MM.1S (cell line): ENCODE data around the gene TMEM273.
A peak's percentile ranks its signal among the peaks of the same experiment; 100 is the strongest.

ENCODE experiments used
- DNase-seq: peaks from one replicate; pipeline ENCODE4 v3.0.0-alpha.2; 2015
- H2AFZ ChIP-seq: fragments of 300-600 bp; sonication (generic); 2 replicates; pipeline ENCODE4 v1.6.0; 2016; ENCODE audit warnings: antibody characterized with exemption, low read length
- H3F3A ChIP-seq: fragments of 300-600 bp; sonication (generic); 2 replicates; pipeline ENCODE4 v1.6.1; 2016; ENCODE audit warnings: mild to moderate bottlenecking, antibody characterized with exemption, low read length, moderate library complexity, mixed read lengths; ENCODE audit not compliant: insufficient read depth
- H3K27ac ChIP-seq: fragments of 300-600 bp; sonication (generic); 2 replicates; pipeline ENCODE4 v1.5.1; 2016; ENCODE audit warnings: mild to moderate bottlenecking, low read length
- H3K27me3 ChIP-seq: fragments of 300-600 bp; sonication (generic); replicated peaks from 2 replicates; pipeline ENCODE4 v1.6.0; 2016; ENCODE audit warnings: low read length; ENCODE audit not compliant: insufficient read depth
- H3K36me3 ChIP-seq: fragments of 300-600 bp; sonication (generic); replicated peaks from 2 replicates; pipeline ENCODE4 v1.6.1; 2016; ENCODE audit warnings: mild to moderate bottlenecking, low read length, mixed read lengths; ENCODE audit not compliant: insufficient read depth
- H3K4me1 ChIP-seq: fragments of 300-600 bp; sonication (generic); 2 replicates; pipeline ENCODE4 v1.6.1; 2016; ENCODE audit warnings: low read length, mixed read lengths
- H3K4me2 ChIP-seq: fragments of 300-600 bp; sonication (generic); 2 replicates; pipeline ENCODE4 v1.6.0; 2016; ENCODE audit warnings: low read depth, low read length
- H3K4me3 ChIP-seq: fragments of 300-600 bp; sonication (generic); 2 replicates; pipeline ENCODE4 v1.5.1; 2016; ENCODE audit warnings: low read length, mixed read lengths
- H3K79me2 ChIP-seq: fragments of 300-600 bp; sonication (generic); 2 replicates; pipeline ENCODE4 v1.6.1; 2016; ENCODE audit warnings: mixed run types, low read length, mixed read lengths
- H3K9ac ChIP-seq: fragments of 300-600 bp; sonication (generic); 2 replicates; pipeline ENCODE4 v1.6.1; 2016; ENCODE audit warnings: low read length, mixed read lengths
- H3K9me2 ChIP-seq: fragments of 300-600 bp; sonication (generic); replicated peaks from 2 replicates; pipeline ENCODE4 v1.6.1; 2016; ENCODE audit warnings: mild to moderate bottlenecking, low read length, mixed read lengths; ENCODE audit not compliant: insufficient read depth
- H3K9me3 ChIP-seq: fragments of 300-600 bp; sonication (generic); replicated peaks from 2 replicates; pipeline ENCODE4 v1.6.1; 2016; ENCODE audit warnings: mild to moderate bottlenecking, low read length, mixed read lengths; ENCODE audit not compliant: insufficient read depth
- H4K20me1 ChIP-seq: fragments of 300-600 bp; sonication (generic); 2 replicates; pipeline ENCODE4 v1.6.1; 2016; ENCODE audit warnings: mild to moderate bottlenecking, low read length, moderate library complexity, mixed read lengths; ENCODE audit not compliant: insufficient read depth
- CTCF ChIP-seq: fragments of 300-600 bp; sonication (generic); IDR thresholded peaks from 2 replicates; pipeline ENCODE4 v1.5.1; 2016; ENCODE audit warnings: antibody characterized with exemption, low read length, mixed read lengths
- EZH2 ChIP-seq: fragments of 300-600 bp; sonication (generic); optimal IDR thresholded peaks from 2 replicates; pipeline ENCODE3; 2017; ENCODE audit warnings: low read depth, mild to moderate bottlenecking, antibody characterized with exemption, low read length, mixed read lengths
- EZH2phosphoT487 ChIP-seq: fragments of 300-600 bp; sonication (generic); IDR thresholded peaks from 2 replicates; pipeline ENCODE4 v1.6.1; 2018; ENCODE audit warnings: antibody characterized with exemption, low read length

TMEM273 gene

GRCh38 chr10:49152037-49152436 is 36.2 kb downstream of the TMEM273 start:
- no peak overlapping the region for H3K27ac ChIP-seq
- H4K20me1 ChIP-seq, result no peaks in the 10 kb centered on the region
- no peaks in the 10 kb centered on the region for H3K36me3 ChIP-seq
- H3K9me3 ChIP-seq, result no peaks in the 10 kb centered on the region
- H3K4me2 ChIP-seq, result no peak overlapping the region
- no peak overlapping the region for H2AFZ ChIP-seq
- no peaks in the 10 kb centered on the region for H3K4me1 ChIP-seq
- no peak overlapping the region for H3K4me3 ChIP-seq
- H3K9ac ChIP-seq, result no peak overlapping the region
- no peaks in the 10 kb centered on the region for H3F3A ChIP-seq
- no peaks in the 10 kb centered on the region for H3K27me3 ChIP-seq
- H3K9me2 ChIP-seq, result no peaks in the 10 kb centered on the region
- DNase-seq, result no peak
- TF ChIP-seq EZH2 (no peak), EZH2phosphoT487 (no peak), CTCF (no peak)
- H3K79me2 ChIP-seq, result no peaks in the 10 kb centered on the region

- Histone ChIP-seq H3K4me3 (no peak overlapping the region), H3K4me1 (no peaks in the 10 kb centered on the region), H3K9me2 (no peaks in the 10 kb centered on the region), H3K27ac (no peak overlapping the region), H3K27me3 (no peaks in the 10 kb centered on the region), H3K4me2 (no peak overlapping the region), H2AFZ (no peak overlapping the region), H3K9me3 (no peaks in the 10 kb centered on the region), H4K20me1 (no peaks in the 10 kb centered on the region), H3F3A (no peaks in the 10 kb centered on the region), H3K9ac (no peak overlapping the region), H3K79me2 (no peaks in the 10 kb centered on the region), H3K36me3 (no peaks in the 10 kb centered on the region)
- no peak for TF ChIP-seq EZH2
- no peak for TF ChIP-seq CTCF
- TF ChIP-seq EZH2phosphoT487, result no peak
- DNase-seq, result no peak
Measured at GRCh38 chr10:49151481-49151880, 36.7 kb downstream of the TMEM273 start.

- Histone ChIP-seq H3K9me2 (no peaks in the 10 kb centered on the region), H3K36me3 (no peaks in the 10 kb centered on the region), H3F3A (no peaks in the 10 kb centered on the region), H3K9me3 (no peaks in the 10 kb centered on the region), H3K4me3 (no peak overlapping the region), H4K20me1 (no peaks in the 10 kb centered on the region), H3K27me3 (no peaks in the 10 kb centered on the region), H3K4me2 (no peak overlapping the region), H3K79me2 (no peaks in the 10 kb centered on the region), H2AFZ (no peak overlapping the region), H3K9ac (no peak overlapping the region), H3K27ac (no peak overlapping the region), H3K4me1 (no peaks in the 10 kb centered on the region)
- TF ChIP-seq EZH2phosphoT487 (no peak), CTCF (no peak), EZH2 (no peak)
- DNase-seq, result peak; percentile 9
Measured at GRCh38 chr10:49151025-49151445, 37.2 kb downstream of the TMEM273 start.
